ENCODE measurements around the gene JMJD1C.
"Not testable (repeated sequence)": the region's sequence is repeated elsewhere in the genome, so short reads cannot be mapped to it uniquely, and the experiment has no call there.

The JMJD1C gene

DNA sequence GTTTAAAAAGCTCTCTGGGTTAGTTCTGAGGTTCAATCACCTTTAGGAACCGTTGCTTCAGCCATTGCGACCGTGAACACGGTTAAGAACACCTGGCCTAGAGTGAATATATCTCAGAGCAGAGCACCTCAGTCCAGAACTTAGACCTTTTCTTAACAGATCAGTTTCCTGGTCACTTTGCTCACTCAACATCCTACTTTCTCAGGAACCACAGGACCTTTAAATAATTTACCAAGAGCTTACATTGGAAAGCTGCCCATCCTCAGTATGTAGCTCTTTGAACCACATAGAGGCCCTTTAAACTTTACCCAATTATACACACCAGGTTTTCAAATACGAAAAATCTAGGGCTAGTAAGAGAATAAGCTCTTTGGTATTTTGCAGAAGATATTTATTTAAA is 179.4 kb downstream of the JMJD1C start:
- no peak for DNase-seq

- DNase-seq = not testable (repeated sequence)
Observed at GRCh38 chr10:63283901-63284300, 181.9 kb downstream of the JMJD1C start.

DNA sequence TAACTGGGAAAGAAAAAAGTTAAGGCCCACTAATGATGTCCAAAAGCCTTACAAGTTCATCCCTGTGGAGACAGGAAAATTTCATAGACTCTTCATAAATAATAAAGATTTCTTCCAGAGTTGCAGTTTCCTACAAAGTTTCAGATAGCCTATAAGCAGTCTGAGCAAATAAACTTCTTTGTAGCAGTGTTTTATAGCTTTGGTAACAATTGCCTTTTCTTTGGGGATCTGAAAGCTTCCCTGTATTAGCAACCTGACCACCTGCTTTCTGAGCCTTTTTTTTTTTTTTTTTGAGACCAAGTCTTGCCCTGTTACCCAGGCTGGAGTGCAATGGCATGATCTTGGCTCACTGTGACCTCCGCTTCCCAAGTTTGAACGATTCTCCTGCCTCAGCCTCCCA is 182.7 kb downstream of the JMJD1C start:
- DNase-seq = no peak

DNA sequence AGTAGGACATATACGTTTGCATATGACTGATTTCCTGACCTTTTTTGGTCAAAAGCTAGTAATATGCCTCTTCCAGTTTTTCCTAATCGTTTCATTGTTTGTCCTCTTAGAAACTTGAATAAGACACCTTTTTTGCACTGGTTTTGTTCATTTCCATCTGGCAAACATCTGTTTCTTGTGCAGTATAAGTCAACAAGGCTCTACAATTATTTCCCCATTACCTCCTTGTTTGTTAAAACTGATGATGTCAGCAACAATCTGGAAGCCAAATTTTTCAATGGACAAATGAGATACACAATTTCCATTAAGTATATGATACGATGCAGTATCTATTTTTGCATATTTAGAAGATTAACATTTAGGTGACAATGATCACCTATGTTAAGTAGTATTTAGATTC is 183.8 kb downstream of the JMJD1C start:
- DNase-seq = no peak

GRCh38 chr10:63280386-63280785 is 185.4 kb downstream of the JMJD1C start:
- no peak for DNase-seq

DNA sequence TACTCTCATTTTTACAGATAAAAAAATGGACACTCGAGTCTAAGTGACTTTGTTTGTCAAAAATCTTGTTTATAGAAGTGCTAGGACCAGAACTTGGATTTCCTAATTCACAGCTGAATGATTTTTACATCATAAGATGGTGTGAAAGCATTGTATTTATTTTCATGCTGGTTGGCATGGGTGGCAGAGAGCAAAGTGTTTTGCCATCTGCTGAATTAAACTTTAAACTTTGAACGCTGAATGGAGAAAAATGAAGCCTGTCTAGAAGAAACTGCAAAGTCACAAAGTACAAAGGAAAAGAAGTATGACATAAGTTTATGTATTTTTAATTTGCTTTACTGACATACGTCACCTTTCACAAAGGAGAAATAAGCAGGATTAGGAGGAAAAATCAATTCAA is 190.7 kb downstream of the JMJD1C start:
- DNase-seq = no peak

GRCh38 chr10:63273577-63273976 is 192.2 kb downstream of the JMJD1C start:
- no peak for DNase-seq

- DNase-seq = peak; percentile 52
Observed at GRCh38 chr10:63268798-63269503, 196.8 kb downstream of the JMJD1C start.

- DNase-seq = no peak
Observed at GRCh38 chr10:63268149-63268797, 197.5 kb downstream of the JMJD1C start.

DNA sequence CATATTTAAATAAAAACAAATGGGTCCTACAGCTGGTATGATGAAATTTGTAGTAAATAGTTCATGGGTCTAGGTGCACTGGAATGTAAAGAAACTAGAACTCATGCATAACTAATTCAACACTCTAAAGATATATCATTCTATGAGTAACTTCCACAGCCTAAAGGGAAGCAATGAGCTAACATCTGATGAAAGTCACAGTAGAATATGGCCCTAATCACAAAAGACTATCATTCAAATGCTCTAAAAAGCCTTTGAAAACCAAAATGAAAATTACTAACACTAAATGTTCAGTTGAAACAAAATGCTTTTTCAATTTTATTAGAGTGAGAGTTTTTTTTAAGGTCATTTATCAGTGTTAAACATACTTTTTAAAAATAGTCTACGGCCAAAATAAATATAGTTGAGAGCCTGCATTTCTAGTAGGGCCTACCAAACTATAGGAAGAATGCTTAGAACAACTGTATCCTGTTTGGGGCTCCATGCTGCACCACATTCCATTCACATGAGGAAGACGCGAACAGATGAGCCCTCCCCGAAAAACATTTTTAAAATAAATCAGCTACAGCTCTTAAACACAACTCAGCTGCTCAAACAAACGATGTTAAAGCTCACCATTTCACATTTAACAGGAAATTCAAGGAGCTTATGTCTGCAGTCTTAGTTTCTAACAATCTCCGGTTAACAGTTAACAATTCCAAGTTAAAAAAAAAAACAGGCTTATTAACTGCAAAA is 198.2 kb downstream of the JMJD1C start:
- DNase-seq = no peak

GRCh38 chr10:63266391-63267316 is 199.1 kb downstream of the JMJD1C start:
- no peak for DNase-seq

DNA sequence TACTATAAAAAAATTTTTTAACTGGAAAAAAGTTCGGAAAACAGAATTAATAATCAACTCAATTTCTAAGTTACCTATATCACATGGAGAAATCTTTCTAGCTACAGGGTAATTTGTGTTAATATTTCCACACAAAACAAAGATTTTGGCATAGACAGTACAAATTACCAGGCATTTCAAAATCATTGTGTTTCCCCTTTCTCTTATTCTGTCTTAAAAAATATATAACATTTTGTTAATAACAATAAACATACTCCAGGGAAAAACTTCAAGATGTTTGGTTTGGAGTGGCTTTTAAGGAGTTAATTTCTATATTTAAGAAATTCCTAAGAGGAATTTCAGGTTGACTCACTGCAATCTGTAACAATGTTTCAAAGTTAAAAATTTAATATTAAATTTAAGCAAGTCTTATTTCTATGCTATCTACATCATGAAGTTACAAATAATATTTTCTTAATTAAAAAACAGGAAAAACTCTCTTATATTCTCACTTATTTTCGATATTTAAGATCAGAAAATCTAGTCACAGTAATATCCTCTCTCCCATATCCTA is 200.0 kb downstream of the JMJD1C start:
- DNase-seq = no peak

GRCh38 chr10:63265222-63265617 is 200.6 kb downstream of the JMJD1C start:
- peak; percentile 14 for DNase-seq

DNA sequence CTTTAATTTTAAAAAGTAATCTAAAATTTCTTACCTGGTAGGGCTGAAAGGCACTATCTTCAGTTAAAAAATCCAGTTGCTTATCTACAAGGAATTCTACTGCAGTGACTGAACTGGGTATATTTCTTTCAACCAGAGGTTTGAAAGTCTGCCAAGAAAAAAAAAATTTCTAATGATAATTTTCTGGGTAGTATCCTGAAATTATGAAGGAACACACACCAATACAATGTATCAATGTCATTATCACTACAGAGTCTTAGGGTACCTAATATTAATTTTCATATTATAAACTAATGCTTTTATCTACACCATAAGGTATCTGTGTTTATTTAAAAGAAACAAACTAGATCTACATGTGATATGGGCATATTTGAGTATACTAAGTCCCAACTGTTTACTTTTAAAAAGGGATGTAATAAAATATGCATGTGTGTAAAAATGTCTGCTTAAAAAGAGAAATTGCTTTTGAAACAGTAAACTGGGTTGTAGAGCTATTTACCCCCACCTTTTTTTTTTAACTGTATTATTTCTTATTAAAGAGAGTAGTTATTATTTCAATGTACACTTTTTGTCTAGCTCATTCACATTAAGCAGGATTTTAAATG is 201.1 kb downstream of the JMJD1C start:
- DNase-seq = no peak

GRCh38 chr10:63262430-63263073 is 203.2 kb downstream of the JMJD1C start:
- DNase-seq = no peak

- DNase-seq = no peak
Observed at GRCh38 chr10:63261496-63261895, 204.3 kb downstream of the JMJD1C start.

- no peak for DNase-seq
Observed at GRCh38 chr10:63260860-63261251, 204.9 kb downstream of the JMJD1C start.

GRCh38 chr10:63260103-63260859 is 205.5 kb downstream of the JMJD1C start:
- no peak for DNase-seq

DNA sequence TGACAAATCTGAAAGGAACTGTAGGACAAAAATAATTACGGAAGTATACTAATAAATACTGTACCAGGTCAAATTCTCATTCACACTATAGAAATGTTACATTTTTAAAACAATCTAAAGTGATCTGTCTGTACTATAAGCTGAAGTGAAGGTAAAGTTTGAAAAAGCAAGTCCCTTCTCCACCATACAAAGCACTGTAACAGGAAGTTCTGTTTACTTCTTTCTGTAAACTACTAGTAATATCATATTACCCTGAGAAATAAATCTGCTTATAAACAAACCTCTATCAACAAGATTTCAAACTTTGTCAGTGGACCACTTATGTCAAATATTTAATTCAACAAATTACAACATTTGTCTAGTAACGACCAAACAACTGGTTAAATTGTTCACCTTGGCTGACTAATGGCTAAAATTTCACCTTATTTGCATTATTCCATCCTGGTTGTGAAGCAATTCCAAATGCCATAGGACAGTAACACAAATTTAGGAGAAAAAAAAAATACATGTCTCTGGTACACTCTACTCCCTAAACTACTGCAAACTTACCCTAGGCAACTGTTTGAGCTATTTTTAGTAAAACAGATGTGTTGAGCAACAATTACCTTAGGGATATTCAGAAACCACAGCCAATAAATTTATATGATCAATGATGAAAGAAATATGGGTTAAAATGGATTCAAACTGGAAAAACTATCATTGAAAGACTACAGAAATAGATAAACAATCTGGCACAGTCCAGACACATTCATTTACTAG is 206.7 kb downstream of the JMJD1C start:
- DNase-seq = no peak

DNA sequence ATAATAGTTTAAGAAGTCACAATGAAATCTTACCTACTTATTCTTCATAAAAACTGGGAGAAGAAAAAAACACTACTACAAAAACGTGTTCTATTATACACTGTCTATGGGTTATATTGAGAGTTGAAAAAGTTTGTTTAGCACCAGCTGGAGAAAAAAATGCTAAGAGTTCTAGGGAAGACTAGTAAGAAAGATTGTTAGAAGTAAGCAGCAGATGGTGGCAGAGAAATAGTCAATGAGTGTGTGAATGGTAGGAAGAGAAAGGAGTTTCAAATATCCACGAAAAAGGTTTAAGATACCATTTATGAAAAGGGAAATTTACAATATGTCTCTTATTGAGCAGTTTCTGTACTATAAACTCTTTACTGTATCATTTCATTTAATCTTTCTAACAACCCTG is 208.0 kb downstream of the JMJD1C start:
- no peak for DNase-seq
